ENCODE data around the gene EDC4. TPM values are rescaled to one million over a fixed set of nuclear protein-coding genes. Genes with fewer than 3 reads are reported as not detected.

The EDC4 gene
- total and polyA plus RNA-seq, 9 of the 15 experiments (the other 6 are each of a cell fraction or from before 2014, with no cell fraction given), result 1.1 to 131 (median 74.0) TPM

DNA sequence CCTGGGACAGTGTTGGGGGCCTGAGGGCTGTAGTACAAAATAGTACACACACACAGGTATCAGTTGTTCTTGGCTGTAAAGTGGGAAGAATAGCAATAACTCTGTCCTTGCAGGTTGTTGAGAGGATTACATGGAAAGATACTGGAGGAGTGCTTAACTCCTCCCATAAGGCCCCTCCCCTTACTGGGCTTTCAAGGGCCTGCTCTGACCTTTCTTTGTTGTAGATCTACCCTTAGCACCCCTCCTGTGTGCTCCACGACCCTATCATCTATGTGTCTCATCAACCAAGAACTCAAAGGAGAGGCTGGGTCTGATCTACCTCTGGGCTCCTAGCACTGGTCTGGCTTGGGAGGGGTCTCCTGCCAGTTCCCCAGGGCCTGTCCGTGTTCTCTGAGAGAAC lies 8.3 kb upstream of the EDC4 start:
- Histone ChIP-seq H3K27ac (ENCODE audit: extremely low read depth, low read depth, low read length) (no peak overlapping the region), H3K9me3 (replicated peaks; ENCODE audit: control insufficient read depth, insufficient read depth, low read depth, low read length) (no peaks in the 10 kb centered on the region), H3K4me1 (replicated peaks in 1 of 2; ENCODE audit: control insufficient read depth in 2 of 2, insufficient read depth in 2 of 2, low read length in 2 of 2) (peaks cover 10 to 11% of the 10 kb centered on the region in 2 experiments; a peak in 4 of 5 replicates), H3K36me3 (ENCODE audit: control insufficient read depth, insufficient read depth, low read length) (peaks cover 84% of the 10 kb centered on the region; the same call in 2 of the 3 replicates), H3K4me3 (no peak overlapping the region), H3K4me2 (ENCODE audit: insufficient read depth, low read length) (no peak overlapping the region), H3K9me1 (ENCODE audit: control insufficient read depth, insufficient read depth, low read length) (no peaks in the 10 kb centered on the region), H4K20me1 (replicated peaks; ENCODE audit: control insufficient read depth, insufficient read depth, low read length) (peaks cover 27% of the 10 kb centered on the region), H2AFZ (ENCODE audit: low read depth, low read length) (no peak overlapping the region), H3K79me2 (ENCODE audit: control insufficient read depth, insufficient read depth, low read length) (peaks cover 53% of the 10 kb centered on the region), H3K9ac (ENCODE audit: insufficient read depth in 1 of 2, low read depth in 2 of 2, low read length in 2 of 2) (no peak overlapping the region), H3K27me3 (ENCODE audit: control insufficient read depth in 2 of 2, insufficient read depth in 2 of 2, low read length in 2 of 2) (no peaks in the 10 kb centered on the region)
- in situ Hi-C loops (cut with MboI), result no loop called here
- FAIRE-seq (no peak), DNase-seq (ENCODE audit: extremely low read depth in 1 of 4, low spot score in 3 of 4) (no peak), ATAC-seq (peak; percentile 59; the same call in 2 of the 3 replicates)
- WGBS (ENCODE audit: insufficient coverage, low coverage, missing lambda C conversion rate), result 60% methylated on average over 2 of the region's 2 CpGs
- CTCF ChIA-PET (ENCODE audit: low intra/inter-chr PET ratio), result interaction anchor here (0.6 to 1.7 kb wide), 3 partner anchors 23 to 192 kb away, joined by 3 to 13 read pairs (median 4); no protein-coding TSS in a partner anchor
- POLR2A ChIA-PET, result interaction anchor here (0.7 kb wide), 1 partner anchor 12 kb away, joined by 3 read pairs; no protein-coding TSS in a partner anchor
- BruUV-seq (replicated peaks), result no TSS peak
- intact Hi-C loops (cut with micrococcal nuclease), result no loop called here
- TF ChIP-seq TAF15 (IDR thresholded peaks at IDR 0.05; ENCODE audit: low read depth, low read length) (no peak), E2F3 (CRISPR knock-in tag; IDR thresholded peaks at IDR 0.05) (no peak), EP300 (IDR thresholded peaks at IDR 0.05; ENCODE audit: low read length) (no peak), RBM34 (IDR thresholded peaks at IDR 0.05; ENCODE audit: borderline replicate concordance, insufficient read depth, low read length) (no peak), ELF1 (tag; IDR thresholded peaks at IDR 0.05) (no peak), ZC3H11A (IDR thresholded peaks at IDR 0.05; ENCODE audit: low read depth, low read length) (no peak)
